ENCODE data around the gene ZDHHC1. TPM values are rescaled to one million over a fixed set of nuclear protein-coding genes. Genes with fewer than 3 reads are reported as not detected.

The ZDHHC1 gene
- total and polyA plus RNA-seq, 2 donors (not counting 3 experiments of a cell fraction or from before 2014, with no cell fraction given), result 11.4 to 14.4 TPM

DNA sequence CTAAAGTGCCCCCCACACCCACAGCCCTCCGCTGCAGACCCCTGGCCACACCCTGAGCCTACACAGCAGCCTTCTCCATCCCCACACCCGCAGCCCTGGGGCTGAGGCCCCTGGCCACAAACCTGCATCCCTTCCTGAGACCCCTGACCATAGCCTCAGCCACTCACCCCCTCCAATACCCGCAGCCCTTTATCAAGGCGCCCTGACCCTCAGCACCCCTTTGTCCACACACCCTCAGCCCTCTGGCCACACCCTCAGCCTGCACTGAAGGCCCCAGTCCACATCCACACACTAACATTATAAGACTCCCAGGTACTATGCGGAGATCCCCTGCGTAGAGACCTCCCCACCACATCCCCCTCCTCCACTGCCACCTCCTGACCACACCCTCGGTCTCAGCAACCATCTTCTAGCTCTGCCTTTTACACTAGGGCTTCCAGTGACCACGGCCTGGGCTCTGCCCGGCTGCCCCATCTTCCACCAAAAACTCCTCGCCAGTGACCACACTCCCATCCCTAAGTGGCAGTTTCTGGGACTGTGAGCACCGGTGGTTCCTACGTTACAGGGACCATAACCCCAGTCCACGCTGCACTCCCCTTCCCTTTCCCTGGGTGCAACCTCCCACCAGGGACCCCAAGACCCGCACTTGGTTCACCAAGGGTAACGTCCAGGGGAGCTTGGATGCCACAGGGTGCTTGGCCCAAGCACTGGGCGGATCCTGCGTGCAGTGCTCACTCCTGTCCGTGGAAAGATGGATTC, 23.8 kb downstream of the ZDHHC1 start:
- Histone ChIP-seq H3K4me3 (replicated peaks in 1 of 3; ENCODE audit: insufficient read depth in 1 of 3, low read depth in 1 of 3, low read length in 3 of 3) (no peak overlapping the region), H3K79me2 (ENCODE audit: control insufficient read depth, insufficient read depth, low read length) (no peaks in the 10 kb centered on the region), H3K27ac (ENCODE audit: insufficient read depth, low read depth, low read length) (no peak overlapping the region), H3K36me3 (ENCODE audit: control insufficient read depth in 2 of 2, extremely low read depth in 1 of 2, insufficient read depth in 2 of 2, low read length in 2 of 2) (no peaks in the 10 kb centered on the region), H3K9ac (replicated peaks; ENCODE audit: extremely low read depth, insufficient read depth, low read length) (no peak overlapping the region), H3K4me1 (ENCODE audit: control insufficient read depth, extremely low read depth, insufficient read depth, low read length) (peaks cover 13% of the 10 kb centered on the region), H3K9me1 (replicated peaks; ENCODE audit: control insufficient read depth, extremely low read depth, insufficient read depth, low read length) (no peaks in the 10 kb centered on the region), H2AFZ (ENCODE audit: low read depth, low read length) (no peak overlapping the region), H3K27me3 (ENCODE audit: control insufficient read depth in 2 of 2, insufficient read depth in 2 of 2, low read length in 2 of 2) (peaks cover 9 to 11% of the 10 kb centered on the region in 2 experiments), H4K20me1 (replicated peaks; ENCODE audit: control insufficient read depth, extremely low read depth, insufficient read depth, low read length) (no peaks in the 10 kb centered on the region), H3K9me3 (replicated peaks; ENCODE audit: control insufficient read depth, insufficient read depth, low read length) (no peaks in the 10 kb centered on the region), H3K4me2 (ENCODE audit: insufficient read depth, low read length) (no peak overlapping the region)
- intact Hi-C loops (cut with micrococcal nuclease) (loop anchor here (1.0 to 10.0 kb wide), 7 partner anchors 20 to 438 kb away; partner anchors contain the start of genes E2F4, ELMO3, EXOC3L1 and KCTD19), dilution Hi-C loops (cut with MboI; ENCODE audit: extremely low pct_ligation_motif_present, low sequenced_read_pairs) (no loop called here)
- CTCF ChIA-PET, result interaction anchor here (0.6 to 3.1 kb wide), 17 partner anchors 7 to 145 kb away, joined by 3 to 34 read pairs (median 4); partner anchors contain the start of genes FHOD1, KCTD19 and LRRC36
- FAIRE-seq (no peak), DNase-seq (ENCODE audit: low read depth, low spot score) (no peak)
- no TSS peak for BruUV-seq (replicated peaks)
- TF ChIP-seq GATA2 (IDR thresholded peaks at IDR 0.05; ENCODE audit: insufficient read depth, insufficient read length, low read depth, low read length), result no peak
- TF ChIP-seq JUN (IDR thresholded peaks at IDR 0.05; ENCODE audit: borderline replicate concordance, insufficient read depth, insufficient read length, low read depth), result no peak
- TF ChIP-seq MYC (IDR thresholded peaks at IDR 0.05; ENCODE audit: low read depth, low read length), result no peak
- no peak for TF ChIP-seq POLR2A (IDR thresholded peaks at IDR 0.05; ENCODE audit: low read depth, low read length)
- no peak for TF ChIP-seq EZH2 (IDR thresholded peaks at IDR 0.05; ENCODE audit: borderline replicate concordance, low read depth, low read length, severe bottlenecking)
- TF ChIP-seq FOS (IDR thresholded peaks at IDR 0.05; ENCODE audit: borderline replicate concordance, insufficient read depth, low read length), result no peak
- TF ChIP-seq, protein P1, sequence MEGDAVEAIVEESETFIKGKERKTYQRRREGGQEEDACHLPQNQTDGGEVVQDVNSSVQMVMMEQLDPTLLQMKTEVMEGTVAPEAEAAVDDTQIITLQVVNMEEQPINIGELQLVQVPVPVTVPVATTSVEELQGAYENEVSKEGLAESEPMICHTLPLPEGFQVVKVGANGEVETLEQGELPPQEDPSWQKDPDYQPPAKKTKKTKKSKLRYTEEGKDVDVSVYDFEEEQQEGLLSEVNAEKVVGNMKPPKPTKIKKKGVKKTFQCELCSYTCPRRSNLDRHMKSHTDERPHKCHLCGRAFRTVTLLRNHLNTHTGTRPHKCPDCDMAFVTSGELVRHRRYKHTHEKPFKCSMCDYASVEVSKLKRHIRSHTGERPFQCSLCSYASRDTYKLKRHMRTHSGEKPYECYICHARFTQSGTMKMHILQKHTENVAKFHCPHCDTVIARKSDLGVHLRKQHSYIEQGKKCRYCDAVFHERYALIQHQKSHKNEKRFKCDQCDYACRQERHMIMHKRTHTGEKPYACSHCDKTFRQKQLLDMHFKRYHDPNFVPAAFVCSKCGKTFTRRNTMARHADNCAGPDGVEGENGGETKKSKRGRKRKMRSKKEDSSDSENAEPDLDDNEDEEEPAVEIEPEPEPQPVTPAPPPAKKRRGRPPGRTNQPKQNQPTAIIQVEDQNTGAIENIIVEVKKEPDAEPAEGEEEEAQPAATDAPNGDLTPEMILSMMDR (IDR thresholded peaks at IDR 0.05; ENCODE audit: extremely low read depth in 1 of 2, insufficient read depth in 1 of 2, low read depth in 1 of 2, low read length in 2 of 2), result no peak
- TF ChIP-seq POLR2AphosphoS5 (IDR thresholded peaks at IDR 0.05; ENCODE audit: insufficient read depth, low read depth, low read length), result no peak
- TF ChIP-seq, protein P2, sequence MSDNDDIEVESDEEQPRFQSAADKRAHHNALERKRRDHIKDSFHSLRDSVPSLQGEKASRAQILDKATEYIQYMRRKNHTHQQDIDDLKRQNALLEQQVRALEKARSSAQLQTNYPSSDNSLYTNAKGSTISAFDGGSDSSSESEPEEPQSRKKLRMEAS (IDR thresholded peaks at IDR 0.05; ENCODE audit: insufficient read depth, insufficient read length), result no peak
- POLR2A ChIA-PET, result interaction anchor here (0.6 kb wide), 1 partner anchor 118 kb away, joined by 3 read pairs; no protein-coding TSS in a partner anchor
